ENCODE data around the gene PDE8A. TPM values are rescaled to one million over a fixed set of nuclear protein-coding genes. Genes with fewer than 3 reads are reported as not detected.
"Not testable (repeated sequence)": the region's sequence is repeated elsewhere in the genome, so short reads cannot be mapped to it uniquely, and the experiment has no call there.

PDE8A gene
- total and polyA plus RNA-seq, 9 donors, result 14.1 to 32.7 (median 24.0) TPM

DNA sequence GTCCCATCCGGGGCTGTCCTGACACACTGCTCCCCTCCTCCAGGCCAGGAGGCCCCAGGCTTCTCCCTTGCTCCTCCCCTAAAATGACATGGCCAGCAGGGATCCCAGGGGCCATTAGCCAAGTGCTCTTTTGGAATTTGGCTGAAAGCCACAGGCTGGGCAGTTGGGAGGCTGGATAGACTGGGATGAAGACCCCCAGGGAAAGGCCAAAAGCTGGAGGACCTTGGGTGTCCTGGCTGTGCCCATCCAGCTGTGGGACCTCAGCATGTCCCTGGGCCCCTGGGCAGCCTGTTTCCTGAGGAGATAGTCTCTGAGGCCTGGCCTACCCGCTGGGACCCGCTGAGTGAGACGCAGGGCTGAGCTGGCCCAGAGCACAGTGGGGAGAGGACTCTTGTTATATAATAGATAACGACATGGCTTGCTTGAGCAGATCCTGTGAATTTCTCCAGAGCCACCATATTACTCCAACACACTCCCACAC, 5.7 kb upstream of the PDE8A start:
- Histone ChIP-seq H3K36me3 (ENCODE audit: control insufficient read depth, insufficient read depth, low read length) (no peaks in the 10 kb centered on the region), H3K27me3 (ENCODE audit: control insufficient read depth, insufficient read depth, low read length) (peaks cover 2% of the 10 kb centered on the region), H3K4me1 (ENCODE audit: control insufficient read depth, insufficient read depth, low read length) (peaks cover 16% of the 10 kb centered on the region), H3K27ac (ENCODE audit: low read length) (no peak overlapping the region), H3K4me3 (ENCODE audit: low read length) (no peak overlapping the region), H3K9me3 (replicated peaks; ENCODE audit: control insufficient read depth, low read depth, low read length) (no peaks in the 10 kb centered on the region)
- 40% methylated on average over 2 of the region's 5 CpGs for WGBS (ENCODE audit: insufficient coverage)
- no peak for DNase-seq

GRCh38 chr15:84976746-84977345, 4.8 kb upstream of the PDE8A start:
- H3K9me3 ChIP-seq (replicated peaks; ENCODE audit: control insufficient read depth, low read depth, low read length), result no peaks in the 10 kb centered on the region
- 88% methylated on average over 2 of the region's 10 CpGs for WGBS (ENCODE audit: insufficient coverage)
- H3K27ac ChIP-seq (ENCODE audit: low read length), result no peak overlapping the region
- no peak overlapping the region for H3K4me3 ChIP-seq (ENCODE audit: low read length)
- peaks cover 16% of the 10 kb centered on the region for H3K4me1 ChIP-seq (ENCODE audit: control insufficient read depth, insufficient read depth, low read length)
- H3K27me3 ChIP-seq (ENCODE audit: control insufficient read depth, insufficient read depth, low read length), result peaks cover 2% of the 10 kb centered on the region
- H3K36me3 ChIP-seq (ENCODE audit: control insufficient read depth, insufficient read depth, low read length), result no peaks in the 10 kb centered on the region
- no peak for DNase-seq

DNA sequence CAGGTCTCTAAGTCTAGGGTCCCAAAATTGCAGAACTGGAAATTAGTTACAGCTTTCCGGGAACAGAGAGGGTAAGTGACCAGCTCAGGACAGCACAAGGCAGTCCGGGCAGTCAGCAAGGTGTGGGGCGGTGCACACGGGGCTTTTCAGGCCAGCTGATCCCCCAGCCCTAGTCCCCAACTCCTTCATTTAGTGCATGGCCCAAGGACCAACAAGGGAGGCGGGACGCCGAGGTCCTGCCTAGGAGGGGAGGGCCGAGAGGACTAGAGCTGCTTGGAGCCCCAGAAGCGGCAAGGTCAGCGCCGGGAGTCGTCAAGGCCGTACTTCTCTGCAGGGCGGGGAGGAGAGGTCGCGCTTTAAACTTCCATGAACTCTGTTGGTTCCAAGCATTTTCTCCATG, 2.0 kb upstream of the PDE8A start:
- Histone ChIP-seq H3K4me1 (ENCODE audit: control insufficient read depth, insufficient read depth, low read length) (peaks cover 21% of the 10 kb centered on the region), H3K36me3 (ENCODE audit: control insufficient read depth, insufficient read depth, low read length) (no peaks in the 10 kb centered on the region), H3K4me3 (ENCODE audit: low read length) (peak overlapping the region; percentile 90), H3K27me3 (ENCODE audit: control insufficient read depth, insufficient read depth, low read length) (peaks cover 5% of the 10 kb centered on the region), H3K27ac (ENCODE audit: low read length) (peak overlapping the region; percentile 9), H3K9me3 (replicated peaks; ENCODE audit: control insufficient read depth, low read depth, low read length) (no peaks in the 10 kb centered on the region)
- WGBS (ENCODE audit: insufficient coverage), result 23% methylated on average over 8 of the region's 16 CpGs
- no peak for DNase-seq

DNA sequence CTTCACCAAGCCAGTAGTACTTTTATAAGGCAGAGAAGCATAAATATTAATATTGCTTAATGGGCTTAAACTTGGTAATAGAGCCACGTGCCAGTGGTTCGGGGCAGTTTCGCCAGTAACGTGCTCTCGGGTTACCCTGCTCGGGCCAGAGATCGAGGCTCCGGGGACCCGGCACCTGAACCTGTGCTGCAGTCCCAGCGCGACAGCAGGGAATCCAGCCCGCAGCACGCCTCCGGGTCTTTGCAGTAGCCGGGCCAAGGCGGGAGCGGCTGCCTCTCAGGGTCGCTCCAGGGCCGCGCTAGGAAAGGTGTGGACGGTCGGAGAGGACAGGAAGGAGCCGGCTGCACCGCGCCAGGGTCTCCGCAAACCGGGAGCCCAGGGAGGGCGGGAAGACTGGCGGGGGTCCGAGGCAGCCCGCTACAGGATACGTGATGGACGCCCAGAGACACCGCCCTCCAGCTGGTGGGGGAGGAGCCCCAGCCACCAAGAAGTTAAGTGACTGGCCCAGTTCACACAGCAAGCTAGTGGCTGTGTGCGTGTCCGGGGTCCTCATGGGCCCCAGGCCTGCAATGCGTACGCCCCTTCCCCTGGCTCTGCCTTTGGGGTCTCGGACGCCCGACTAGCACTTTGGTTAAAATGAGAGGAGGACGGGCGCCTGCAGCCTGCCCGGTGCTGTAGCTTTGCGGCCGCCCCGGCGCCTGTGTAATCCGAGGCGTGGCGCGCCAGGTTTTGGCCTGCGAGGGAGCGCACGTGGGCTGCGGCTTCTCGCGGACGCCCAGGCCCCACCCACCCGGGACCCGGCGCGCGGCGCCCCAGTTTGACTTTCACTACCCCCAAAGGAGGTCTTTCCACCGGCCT, 1.2 kb upstream of the PDE8A start:
- 0% methylated on average over 53 of the region's 66 CpGs for WGBS (ENCODE audit: insufficient coverage)

GRCh38 chr15:84981054-84981710, 474 bp upstream of the PDE8A start:
- peak overlapping the region; percentile 90 for H3K4me3 ChIP-seq (ENCODE audit: low read length)
- under 1% methylated on average over 75 of the region's 75 CpGs for WGBS (ENCODE audit: insufficient coverage)
- DNase-seq, result peak; percentile 98
- H3K27me3 ChIP-seq (ENCODE audit: control insufficient read depth, insufficient read depth, low read length), result peaks cover 5% of the 10 kb centered on the region
- no peaks in the 10 kb centered on the region for H3K36me3 ChIP-seq (ENCODE audit: control insufficient read depth, insufficient read depth, low read length)
- peaks cover 16% of the 10 kb centered on the region for H3K4me1 ChIP-seq (ENCODE audit: control insufficient read depth, insufficient read depth, low read length)
- H3K27ac ChIP-seq (ENCODE audit: low read length), result peak overlapping the region; percentile 97
- no peaks in the 10 kb centered on the region for H3K9me3 ChIP-seq (replicated peaks; ENCODE audit: control insufficient read depth, low read depth, low read length)

More for the DNA sequence above, 1.2 kb upstream of the PDE8A start:
- Histone ChIP-seq H3K36me3 (ENCODE audit: control insufficient read depth, insufficient read depth, low read length) (no peaks in the 10 kb centered on the region), H3K4me1 (ENCODE audit: control insufficient read depth, insufficient read depth, low read length) (peaks cover 21% of the 10 kb centered on the region), H3K27me3 (ENCODE audit: control insufficient read depth, insufficient read depth, low read length) (peaks cover 5% of the 10 kb centered on the region), H3K27ac (ENCODE audit: low read length) (peak overlapping the region; percentile 97), H3K4me3 (ENCODE audit: low read length) (peak overlapping the region; percentile 90), H3K9me3 (replicated peaks; ENCODE audit: control insufficient read depth, low read depth, low read length) (no peaks in the 10 kb centered on the region)
- peak; percentile 93 for DNase-seq

GRCh38 chr15:84982301-84982920, 755 bp downstream of the PDE8A start:
- Histone ChIP-seq H3K36me3 (ENCODE audit: control insufficient read depth, insufficient read depth, low read length) (no peaks in the 10 kb centered on the region), H3K9me3 (replicated peaks; ENCODE audit: control insufficient read depth, low read depth, low read length) (no peaks in the 10 kb centered on the region), H3K27me3 (ENCODE audit: control insufficient read depth, insufficient read depth, low read length) (peaks cover 5% of the 10 kb centered on the region), H3K27ac (ENCODE audit: low read length) (peak overlapping the region; percentile 65), H3K4me1 (ENCODE audit: control insufficient read depth, insufficient read depth, low read length) (peaks cover 16% of the 10 kb centered on the region), H3K4me3 (ENCODE audit: low read length) (peak overlapping the region; percentile 90)
- no peak for DNase-seq
- WGBS (ENCODE audit: insufficient coverage), result 6% methylated on average over 40 of the region's 46 CpGs

DNA sequence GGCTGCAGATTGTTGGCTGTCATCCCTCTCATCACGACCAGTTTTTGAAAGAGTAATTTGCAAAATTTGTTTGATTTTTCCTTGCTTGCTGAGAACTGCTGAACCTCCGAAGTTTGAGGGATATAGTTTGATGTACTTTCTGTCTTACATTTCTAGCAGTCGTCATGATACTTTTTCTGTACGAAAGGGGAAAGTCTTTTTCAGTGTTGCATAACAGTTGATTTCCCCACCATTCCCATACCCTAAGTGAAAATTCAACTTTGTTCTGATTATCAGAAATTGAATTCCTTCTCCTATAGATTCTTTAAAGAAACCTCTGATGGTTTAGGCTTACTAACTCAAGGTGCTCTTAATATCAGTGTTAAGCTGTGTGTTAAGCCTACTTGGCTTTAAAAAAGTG, 1.6 kb downstream of the PDE8A start:
- Histone ChIP-seq H3K4me3 (ENCODE audit: low read length) (peak overlapping the region; percentile 90), H3K36me3 (ENCODE audit: control insufficient read depth, insufficient read depth, low read length) (no peaks in the 10 kb centered on the region), H3K4me1 (ENCODE audit: control insufficient read depth, insufficient read depth, low read length) (peaks cover 16% of the 10 kb centered on the region), H3K27me3 (ENCODE audit: control insufficient read depth, insufficient read depth, low read length) (peaks cover 5% of the 10 kb centered on the region), H3K9me3 (replicated peaks; ENCODE audit: control insufficient read depth, low read depth, low read length) (no peaks in the 10 kb centered on the region), H3K27ac (ENCODE audit: low read length) (no peak overlapping the region)
- no peak for DNase-seq
- WGBS (ENCODE audit: insufficient coverage), result no CpG with 5 or more reads among the region's 4 CpGs

DNA sequence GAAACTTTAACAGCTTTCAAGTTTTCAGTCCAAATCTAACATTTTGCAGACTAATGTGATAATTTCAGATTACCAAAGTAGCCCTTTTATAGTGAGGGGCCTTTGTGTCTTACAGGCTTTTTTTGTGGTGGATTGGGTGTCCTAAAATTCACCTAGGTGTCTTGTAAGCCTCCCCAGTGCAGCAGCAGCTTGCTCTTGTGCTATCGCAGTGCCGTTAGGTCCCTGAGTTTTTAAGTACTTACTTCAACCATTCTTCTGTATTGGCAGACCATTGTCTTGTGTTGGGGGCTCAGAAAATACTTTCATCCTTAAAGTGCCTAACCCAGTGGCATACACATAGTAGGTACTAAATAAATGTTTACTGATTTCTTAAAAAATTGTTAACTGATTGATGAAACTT, 2.1 kb downstream of the PDE8A start:
- Histone ChIP-seq H3K36me3 (ENCODE audit: control insufficient read depth, insufficient read depth, low read length) (no peaks in the 10 kb centered on the region), H3K27ac (ENCODE audit: low read length) (no peak overlapping the region), H3K27me3 (ENCODE audit: control insufficient read depth, insufficient read depth, low read length) (peaks cover 5% of the 10 kb centered on the region), H3K4me1 (ENCODE audit: control insufficient read depth, insufficient read depth, low read length) (peaks cover 16% of the 10 kb centered on the region), H3K9me3 (replicated peaks; ENCODE audit: control insufficient read depth, low read depth, low read length) (no peaks in the 10 kb centered on the region), H3K4me3 (ENCODE audit: low read length) (no peak overlapping the region)
- no peak for DNase-seq
- WGBS (ENCODE audit: insufficient coverage), result no CpG with 5 or more reads among the region's 2 CpGs

DNA sequence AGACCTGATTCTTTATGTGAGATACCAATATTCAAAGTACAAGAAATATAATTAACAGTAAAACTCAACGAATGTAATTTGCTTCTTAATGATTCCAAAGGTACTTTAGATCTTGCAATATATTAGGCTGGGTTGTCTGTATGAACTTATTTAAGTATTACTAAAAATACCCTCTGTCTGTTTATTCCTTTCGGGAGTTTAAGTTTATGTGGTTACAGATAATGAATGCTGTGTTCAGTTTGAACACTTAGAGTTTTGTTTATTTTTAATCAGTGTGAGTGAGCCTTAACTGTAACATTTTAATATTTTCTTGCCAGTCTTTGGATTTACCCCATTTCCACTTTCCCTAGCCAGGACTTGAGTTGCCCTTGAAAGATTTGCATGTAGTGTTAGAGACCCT, 3.5 kb downstream of the PDE8A start:
- Histone ChIP-seq H3K36me3 (ENCODE audit: control insufficient read depth, insufficient read depth, low read length) (no peaks in the 10 kb centered on the region), H3K27ac (ENCODE audit: low read length) (no peak overlapping the region), H3K4me1 (ENCODE audit: control insufficient read depth, insufficient read depth, low read length) (peaks cover 9% of the 10 kb centered on the region), H3K4me3 (ENCODE audit: low read length) (no peak overlapping the region), H3K27me3 (ENCODE audit: control insufficient read depth, insufficient read depth, low read length) (peaks cover 3% of the 10 kb centered on the region), H3K9me3 (replicated peaks; ENCODE audit: control insufficient read depth, low read depth, low read length) (no peaks in the 10 kb centered on the region)
- WGBS (ENCODE audit: insufficient coverage), result no CpG with 5 or more reads among the region's 2 CpGs
- no peak for DNase-seq

- DNase-seq; H3K27me3 ChIP-seq (ENCODE audit: control insufficient read depth, insufficient read depth, low read length); H3K27ac ChIP-seq (ENCODE audit: low read length); H3K36me3 ChIP-seq (ENCODE audit: control insufficient read depth, insufficient read depth, low read length); H3K4me1 ChIP-seq (ENCODE audit: control insufficient read depth, insufficient read depth, low read length); H3K9me3 ChIP-seq (replicated peaks; ENCODE audit: control insufficient read depth, low read depth, low read length); H3K4me3 ChIP-seq (ENCODE audit: low read length): not testable (repeated sequence)
- 100% methylated on average over 7 of the region's 9 CpGs for WGBS (ENCODE audit: insufficient coverage)
Observed at GRCh38 chr15:84987351-84987750, 5.7 kb downstream of the PDE8A start.
